Measurements from ENCODE around the gene C9orf152.

- TF ChIP-seq CTCF (IDR thresholded peaks at IDR 0.05; ENCODE audit: poor library complexity, severe bottlenecking) = no peak
- no peak for TF ChIP-seq EZH2 (IDR thresholded peaks at IDR 0.05; ENCODE audit: borderline replicate concordance, insufficient read depth, low read length, poor library complexity, severe bottlenecking)
- no peak for TF ChIP-seq RAD21 (conservative IDR thresholded peaks at IDR 0.05)
- no peak for TF ChIP-seq SMC3 (conservative IDR thresholded peaks at IDR 0.05; ENCODE audit: poor library complexity)
- TF ChIP-seq EP300 (conservative IDR thresholded peaks at IDR 0.05; ENCODE audit: poor library complexity, severe bottlenecking) = no peak
Observed at GRCh38 chr9:110161940-110162339, 46.0 kb downstream of the C9orf152 start.
